KBM-7 (cell line): ENCODE data around the gene DCST1.

Source experiments
- DNase-seq: peaks from one replicate; pipeline ENCODE4 v3.0.0-alpha.2; 2015
- in situ Hi-C: fragments of 300-500 bp; cut with MboI; formaldehyde crosslinking; loops from 2 replicates; pipeline ENCODE4 v1.14.3; 2020; ENCODE audit warnings: low sequenced_read_pairs, low pct_unique_long_range_greater_than_20kb, mixed read lengths

Gene DCST1

GRCh38 chr1:155044812-155045657 lies 11.4 kb downstream of the DCST1 start:
- in situ Hi-C loops: no loop called here
- peak; percentile 88 for DNase-seq

GRCh38 chr1:155048449-155049334 lies 15.1 kb downstream of the DCST1 start:
- no peak for DNase-seq
- in situ Hi-C loops: no loop called here

- no peak for DNase-seq
- in situ Hi-C loops: no loop called here
These were observed 16.3 kb downstream of the DCST1 start for GRCh38 chr1:155049651-155050559.

- DNase-seq: peak; percentile 87
- in situ Hi-C loops: no loop called here
These were observed 17.1 kb downstream of the DCST1 start, which contains the start of gene ADAM15 for GRCh38 chr1:155050560-155051341. Gene ADAM15, plus strand, starts transcription at chr1:155051316. Its CDS starts 71 bp downstream, at chr1:155051387.

GRCh38 chr1:155051342-155051776 lies 17.7 kb downstream of the DCST1 start:
- no peak for DNase-seq
- in situ Hi-C loops: no loop called here

GRCh38 chr1:155051777-155052398 lies 18.3 kb downstream of the DCST1 start:
- DNase-seq: peak; percentile 49
- in situ Hi-C loops: no loop called here

- DNase-seq: peak; percentile 45
- in situ Hi-C loops: no loop called here
These were observed 19.1 kb downstream of the DCST1 start for GRCh38 chr1:155052439-155053395.

- in situ Hi-C loops: no loop called here
- no peak for DNase-seq
These were observed 20.0 kb downstream of the DCST1 start for GRCh38 chr1:155053531-155054105.

GRCh38 chr1:155057104-155057503 lies 23.5 kb downstream of the DCST1 start:
- no peak for DNase-seq
- in situ Hi-C loops: no loop called here

- in situ Hi-C loops: no loop called here
- DNase-seq: no peak
These were observed 24.2 kb downstream of the DCST1 start for GRCh38 chr1:155057788-155058211.

GRCh38 chr1:155060736-155061135 lies 27.1 kb downstream of the DCST1 start:
- in situ Hi-C loops: no loop called here
- DNase-seq: no peak

- in situ Hi-C loops: no loop called here
- DNase-seq: peak; percentile 95
These were observed 27.9 kb downstream of the DCST1 start for GRCh38 chr1:155061381-155062150.

GRCh38 chr1:155062151-155062686 lies 28.6 kb downstream of the DCST1 start:
- in situ Hi-C loops: no loop called here
- DNase-seq: no peak

- in situ Hi-C loops: no loop called here
- no peak for DNase-seq
These were observed 29.2 kb downstream of the DCST1 start for GRCh38 chr1:155062702-155063411.

GRCh38 chr1:155063550-155064110 lies 30.0 kb downstream of the DCST1 start, which contains the start of gene EFNA4:
Gene EFNA4, plus strand, starts transcription at chr1:155063740. Its CDS starts 84 bp downstream, at chr1:155063824.
- peak; percentile 98 for DNase-seq
- in situ Hi-C loops: no loop called here
